HUES48 (cell line): ENCODE measurements around the gene RAPGEFL1.

Source experiments
- H3K27ac ChIP-seq: one replicate; pipeline ENCODE4 v1.7.0; 2013; ENCODE audit warnings: low read depth, low read length, inconsistent platforms
- H3K27me3 ChIP-seq: 2 replicates; pipeline ENCODE4 v1.6.1; 2013; ENCODE audit warnings: mild to moderate bottlenecking, low read length; ENCODE audit not compliant: control insufficient read depth, insufficient read depth
- H3K36me3 ChIP-seq: 2 replicates; pipeline ENCODE4 v1.6.1; 2013; ENCODE audit warnings: low read length; ENCODE audit not compliant: control insufficient read depth, insufficient read depth
- H3K4me1 ChIP-seq: 2 replicates; pipeline ENCODE4 v1.6.1; 2013; ENCODE audit warnings: mild to moderate bottlenecking, low read length; ENCODE audit not compliant: control insufficient read depth, insufficient read depth
- H3K4me3 ChIP-seq: 2 replicates; pipeline ENCODE4 v1.5.1; 2013; ENCODE audit warnings: mild to moderate bottlenecking, low read depth, low read length
- H3K9ac ChIP-seq: 2 replicates; pipeline ENCODE4 v1.6.1; 2013; ENCODE audit warnings: mild to moderate bottlenecking, low read depth, low read length, moderate library complexity
- H3K9me3 ChIP-seq: 2 replicates; pipeline ENCODE4 v1.6.1; 2013; ENCODE audit warnings: low read length; ENCODE audit not compliant: control insufficient read depth, insufficient read depth

The RAPGEFL1 gene

DNA sequence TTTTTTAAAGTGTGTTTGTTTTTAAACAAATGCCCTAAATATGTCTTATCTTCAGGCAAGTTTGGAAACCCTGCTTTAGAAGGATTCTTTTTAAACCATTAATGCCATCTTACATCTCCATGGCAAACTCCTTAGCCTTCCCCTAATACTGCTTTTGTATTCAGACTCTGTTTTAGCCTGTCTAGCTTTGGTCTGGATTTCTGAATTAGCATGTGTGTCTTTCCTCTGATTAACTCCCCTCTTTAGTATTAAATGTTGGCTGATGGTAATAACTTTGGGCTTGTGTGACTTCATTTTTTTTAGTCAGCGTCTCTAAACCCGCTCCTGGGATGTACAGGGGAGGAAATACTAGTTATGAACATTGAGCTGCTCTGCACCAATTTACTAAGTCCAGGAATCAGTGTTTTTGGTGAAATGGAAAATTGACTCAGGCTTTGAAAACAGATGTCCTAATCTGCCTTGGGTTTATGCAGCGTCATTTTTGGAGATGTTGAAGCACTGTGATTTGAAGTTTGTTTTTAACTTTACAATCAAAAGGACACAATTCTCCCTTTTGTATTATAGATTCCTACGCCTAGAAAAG is 64.1 kb downstream of the RAPGEFL1 start:
- no peak overlapping the region for H3K4me3 ChIP-seq
- H3K9ac ChIP-seq, result no peak overlapping the region
- H3K4me1 ChIP-seq, result no peaks in the 10 kb centered on the region
- H3K27ac ChIP-seq, result no peak overlapping the region
- H3K27me3 ChIP-seq, result no peaks in the 10 kb centered on the region
- no peaks in the 10 kb centered on the region for H3K36me3 ChIP-seq
- no peaks in the 10 kb centered on the region for H3K9me3 ChIP-seq

GRCh38 chr17:40242774-40243173 is 65.5 kb downstream of the RAPGEFL1 start:
- no peak overlapping the region for H3K27ac ChIP-seq
- H3K9me3 ChIP-seq, result no peaks in the 10 kb centered on the region
- H3K9ac ChIP-seq, result no peak overlapping the region
- H3K36me3 ChIP-seq, result no peaks in the 10 kb centered on the region
- H3K27me3 ChIP-seq, result no peaks in the 10 kb centered on the region
- no peak overlapping the region for H3K4me3 ChIP-seq
- no peaks in the 10 kb centered on the region for H3K4me1 ChIP-seq

GRCh38 chr17:40243761-40244160 is 66.5 kb downstream of the RAPGEFL1 start:
- Histone ChIP-seq H3K4me3 (no peak overlapping the region), H3K27me3 (no peaks in the 10 kb centered on the region), H3K9ac (no peak overlapping the region), H3K36me3 (no peaks in the 10 kb centered on the region), H3K27ac (no peak overlapping the region), H3K9me3 (no peaks in the 10 kb centered on the region), H3K4me1 (no peaks in the 10 kb centered on the region)

DNA sequence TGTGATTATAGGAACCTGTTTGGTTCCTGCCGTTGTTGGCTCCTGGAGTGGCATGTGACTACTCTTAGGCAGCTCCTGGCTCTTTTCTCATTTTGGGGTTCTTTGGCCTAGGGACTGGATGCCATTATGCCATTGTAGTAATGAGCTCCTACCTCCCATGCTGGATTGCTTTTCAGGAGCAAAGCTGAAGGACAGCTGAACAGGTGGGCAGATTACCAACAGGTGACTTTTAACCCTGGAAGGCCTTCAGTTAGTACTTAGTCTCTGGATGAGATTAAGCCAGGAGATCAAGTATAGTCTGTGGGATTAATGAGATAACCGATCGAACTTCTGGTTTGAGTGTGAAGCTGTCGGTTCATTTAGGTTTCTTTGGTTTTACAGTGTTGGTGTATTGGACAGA is 67.0 kb downstream of the RAPGEFL1 start:
- Histone ChIP-seq H3K36me3 (no peaks in the 10 kb centered on the region), H3K4me3 (no peak overlapping the region), H3K9me3 (no peaks in the 10 kb centered on the region), H3K27ac (no peak overlapping the region), H3K9ac (no peak overlapping the region), H3K4me1 (no peaks in the 10 kb centered on the region), H3K27me3 (no peaks in the 10 kb centered on the region)
